ENCODE data around the gene CFAP70. TPM values are rescaled to one million over a fixed set of nuclear protein-coding genes. Genes with fewer than 3 reads are reported as not detected.

Gene CFAP70
- total and polyA plus RNA-seq, 5 donors from 2014 or later, result 0.09 to 2.6 (median 0.25) TPM; not detected in 2

GRCh38 chr10:73225518-73225917 is 133.1 kb downstream of the CFAP70 start:
- no peak overlapping the region for H3K27ac Mint-ChIP-seq
- H3K27me3 Mint-ChIP-seq, result no peaks in the 10 kb centered on the region
- DNase-seq (no peak), ATAC-seq (ENCODE audit: low read depth in 2 of 2) (no peak)
- H3K27ac ChIP-seq (ENCODE audit: insufficient read depth, low read length, poor library complexity, severe bottlenecking), result no peak overlapping the region
- H3K36me3 ChIP-seq (ENCODE audit: control insufficient read depth, insufficient read depth, low read length), result peaks cover 5% of the 10 kb centered on the region
- H3K4me1 Mint-ChIP-seq, result peaks cover 0 to 11% (median 0%) of the 10 kb centered on the region in 4 donors
- H3K4me3 Mint-ChIP-seq, result no peak overlapping the region
- H3K9me3 Mint-ChIP-seq, result peaks cover 0 to 1% (median 0%) of the 10 kb centered on the region in 7 donors
- H3K4me1 ChIP-seq (ENCODE audit: control insufficient read depth, insufficient read depth, low read length, poor library complexity, severe bottlenecking), result no peaks in the 10 kb centered on the region
- H3K9me3 ChIP-seq (ENCODE audit: control insufficient read depth in 2 of 2, low read length in 2 of 2), result no peaks in the 10 kb centered on the region
- H3K4me3 ChIP-seq (ENCODE audit: low read depth, low read length), result no peak overlapping the region
- peaks cover 19% of the 10 kb centered on the region for H3K36me3 Mint-ChIP-seq
- H3K27me3 ChIP-seq (ENCODE audit: control insufficient read depth, insufficient read depth, low read length), result no peaks in the 10 kb centered on the region

GRCh38 chr10:73220989-73221388 is 137.7 kb downstream of the CFAP70 start:
- no peak for ATAC-seq (ENCODE audit: low read depth in 2 of 2)
- no peak overlapping the region for H3K27ac Mint-ChIP-seq

GRCh38 chr10:73219384-73219783 is 139.3 kb downstream of the CFAP70 start:
- DNase-seq (no peak), ATAC-seq (ENCODE audit: low read depth in 2 of 2) (no peak)
- H3K36me3 Mint-ChIP-seq, result peaks cover 43% of the 10 kb centered on the region
- H3K27ac Mint-ChIP-seq, result no peak overlapping the region
- Histone ChIP-seq H3K4me3 (ENCODE audit: low read depth, low read length) (no peak overlapping the region), H3K36me3 (ENCODE audit: control insufficient read depth, insufficient read depth, low read length) (peaks cover 17% of the 10 kb centered on the region), H3K9me3 (ENCODE audit: control insufficient read depth in 2 of 2, low read length in 2 of 2) (no peaks in the 10 kb centered on the region), H3K27ac (ENCODE audit: insufficient read depth, low read length, poor library complexity, severe bottlenecking) (no peak overlapping the region), H3K27me3 (ENCODE audit: control insufficient read depth, insufficient read depth, low read length) (no peaks in the 10 kb centered on the region), H3K4me1 (ENCODE audit: control insufficient read depth, insufficient read depth, low read length, poor library complexity, severe bottlenecking) (no peaks in the 10 kb centered on the region)
- H3K9me3 Mint-ChIP-seq, result peaks cover 0 to 3% (median 0%) of the 10 kb centered on the region in 7 donors
- H3K4me3 Mint-ChIP-seq, result no peak overlapping the region
- peaks cover 0 to 18% (median 2%) of the 10 kb centered on the region in 4 donors for H3K4me1 Mint-ChIP-seq
- H3K27me3 Mint-ChIP-seq, result no peaks in the 10 kb centered on the region

More at GRCh38 chr10:73220989-73221388, 137.7 kb downstream of the CFAP70 start:
- DNase-seq, result no peak
- Histone ChIP-seq H3K36me3 (ENCODE audit: control insufficient read depth, insufficient read depth, low read length) (peaks cover 17% of the 10 kb centered on the region), H3K9me3 (ENCODE audit: control insufficient read depth in 2 of 2, low read length in 2 of 2) (no peaks in the 10 kb centered on the region), H3K4me1 (ENCODE audit: control insufficient read depth, insufficient read depth, low read length, poor library complexity, severe bottlenecking) (no peaks in the 10 kb centered on the region), H3K27me3 (ENCODE audit: control insufficient read depth, insufficient read depth, low read length) (no peaks in the 10 kb centered on the region), H3K4me3 (ENCODE audit: low read depth, low read length) (no peak overlapping the region), H3K27ac (ENCODE audit: insufficient read depth, low read length, poor library complexity, severe bottlenecking) (no peak overlapping the region)
- H3K4me1 Mint-ChIP-seq, result peaks cover 0 to 18% (median under 1%) of the 10 kb centered on the region in 4 donors
- H3K36me3 Mint-ChIP-seq, result peaks cover 35% of the 10 kb centered on the region
- H3K27me3 Mint-ChIP-seq, result no peaks in the 10 kb centered on the region
- H3K4me3 Mint-ChIP-seq, result no peak overlapping the region
- peaks cover 0 to 3% (median 0%) of the 10 kb centered on the region in 7 donors for H3K9me3 Mint-ChIP-seq

- no peak overlapping the region for H3K27ac Mint-ChIP-seq
- H3K4me1 Mint-ChIP-seq, result peaks cover 0 to 18% (median 2%) of the 10 kb centered on the region in 4 donors
- H3K9me3 Mint-ChIP-seq, result peaks cover 0 to 3% (median 0%) of the 10 kb centered on the region in 7 donors
- Histone ChIP-seq H3K9me3 (ENCODE audit: control insufficient read depth in 2 of 2, low read length in 2 of 2) (no peaks in the 10 kb centered on the region), H3K27me3 (ENCODE audit: control insufficient read depth, insufficient read depth, low read length) (no peaks in the 10 kb centered on the region), H3K4me3 (ENCODE audit: low read depth, low read length) (no peak overlapping the region), H3K36me3 (ENCODE audit: control insufficient read depth, insufficient read depth, low read length) (peaks cover 17% of the 10 kb centered on the region), H3K27ac (ENCODE audit: insufficient read depth, low read length, poor library complexity, severe bottlenecking) (no peak overlapping the region), H3K4me1 (ENCODE audit: control insufficient read depth, insufficient read depth, low read length, poor library complexity, severe bottlenecking) (no peaks in the 10 kb centered on the region)
- H3K4me3 Mint-ChIP-seq, result no peak overlapping the region
- ATAC-seq (ENCODE audit: low read depth in 2 of 2), result no peak
- H3K36me3 Mint-ChIP-seq, result peaks cover 50% of the 10 kb centered on the region
- peak in 2 of 3 donors; percentile 3 to 41 for DNase-seq
- H3K27me3 Mint-ChIP-seq, result no peaks in the 10 kb centered on the region
Observed at GRCh38 chr10:73218431-73219191, 140.1 kb downstream of the CFAP70 start.

GRCh38 chr10:73217628-73218027 is 141.0 kb downstream of the CFAP70 start:
- Mint-ChIP-seq H3K4me3 (no peak overlapping the region), H3K27ac (no peak overlapping the region)

GRCh38 chr10:73215749-73216148 is 142.9 kb downstream of the CFAP70 start:
- no peak overlapping the region for H3K27ac ChIP-seq (ENCODE audit: insufficient read depth, low read length, poor library complexity, severe bottlenecking)
- no peaks in the 10 kb centered on the region for H3K9me3 ChIP-seq (ENCODE audit: control insufficient read depth in 2 of 2, low read length in 2 of 2)
- Mint-ChIP-seq H3K4me1 (peaks cover 0 to 6% (median 2%) of the 10 kb centered on the region in 4 donors), H3K27me3 (no peaks in the 10 kb centered on the region), H3K9me3 (peaks cover 0 to 3% (median 0%) of the 10 kb centered on the region in 7 donors), H3K4me3 (no peak overlapping the region), H3K27ac (no peak overlapping the region), H3K36me3 (peaks cover 51% of the 10 kb centered on the region)
- H3K4me3 ChIP-seq (ENCODE audit: low read depth, low read length), result no peak overlapping the region
- no peak for DNase-seq
- no peaks in the 10 kb centered on the region for H3K4me1 ChIP-seq (ENCODE audit: control insufficient read depth, insufficient read depth, low read length, poor library complexity, severe bottlenecking)
- ATAC-seq (ENCODE audit: low read depth in 2 of 2), result no peak
- no peaks in the 10 kb centered on the region for H3K27me3 ChIP-seq (ENCODE audit: control insufficient read depth, insufficient read depth, low read length)
- H3K36me3 ChIP-seq (ENCODE audit: control insufficient read depth, insufficient read depth, low read length), result peaks cover 20% of the 10 kb centered on the region

More at GRCh38 chr10:73217628-73218027, 141.0 kb downstream of the CFAP70 start:
- H3K4me1 Mint-ChIP-seq, result peaks cover 0 to 18% (median 2%) of the 10 kb centered on the region in 4 donors
- Histone ChIP-seq H3K4me1 (ENCODE audit: control insufficient read depth, insufficient read depth, low read length, poor library complexity, severe bottlenecking) (no peaks in the 10 kb centered on the region), H3K9me3 (ENCODE audit: control insufficient read depth in 2 of 2, low read length in 2 of 2) (no peaks in the 10 kb centered on the region), H3K4me3 (ENCODE audit: low read depth, low read length) (no peak overlapping the region), H3K27me3 (ENCODE audit: control insufficient read depth, insufficient read depth, low read length) (no peaks in the 10 kb centered on the region), H3K27ac (ENCODE audit: insufficient read depth, low read length, poor library complexity, severe bottlenecking) (no peak overlapping the region), H3K36me3 (ENCODE audit: control insufficient read depth, insufficient read depth, low read length) (peaks cover 17% of the 10 kb centered on the region)
- DNase-seq (no peak), ATAC-seq (ENCODE audit: low read depth in 2 of 2) (no peak)
- H3K9me3 Mint-ChIP-seq, result peaks cover 0 to 3% (median 0%) of the 10 kb centered on the region in 7 donors
- peaks cover 59% of the 10 kb centered on the region for H3K36me3 Mint-ChIP-seq
- no peaks in the 10 kb centered on the region for H3K27me3 Mint-ChIP-seq

GRCh38 chr10:73211106-73211811 is 147.4 kb downstream of the CFAP70 start:
- DNase-seq, result no peak
- H3K4me3 ChIP-seq (ENCODE audit: low read depth, low read length), result no peak overlapping the region
- H3K27ac ChIP-seq (ENCODE audit: insufficient read depth, low read length, poor library complexity, severe bottlenecking), result no peak overlapping the region
- H3K27me3 ChIP-seq (ENCODE audit: control insufficient read depth, insufficient read depth, low read length), result no peaks in the 10 kb centered on the region
- H3K4me1 ChIP-seq (ENCODE audit: control insufficient read depth, insufficient read depth, low read length, poor library complexity, severe bottlenecking), result no peaks in the 10 kb centered on the region
- no peak for ATAC-seq (ENCODE audit: low read depth in 2 of 2)
- Mint-ChIP-seq H3K27me3 (no peaks in the 10 kb centered on the region), H3K4me3 (no peak overlapping the region), H3K27ac (no peak overlapping the region), H3K4me1 (peaks cover 0 to 3% (median 0%) of the 10 kb centered on the region in 4 donors), H3K9me3 (peaks cover 0 to 2% (median 0%) of the 10 kb centered on the region in 7 donors), H3K36me3 (peaks cover 38% of the 10 kb centered on the region)
- H3K9me3 ChIP-seq (ENCODE audit: control insufficient read depth in 2 of 2, low read length in 2 of 2), result no peaks in the 10 kb centered on the region
- peaks cover 10% of the 10 kb centered on the region for H3K36me3 ChIP-seq (ENCODE audit: control insufficient read depth, insufficient read depth, low read length)

Data from CD4-positive, CD25-positive, alpha-beta regulatory T cell (primary cell).